ENCODE measurements around the gene RNF217. TPM values are rescaled to one million over a fixed set of nuclear protein-coding genes. Genes with fewer than 3 reads are reported as not detected.

The RNF217 gene
- total RNA-seq, 1 experiment from 2014 or later: 42.3 TPM

DNA sequence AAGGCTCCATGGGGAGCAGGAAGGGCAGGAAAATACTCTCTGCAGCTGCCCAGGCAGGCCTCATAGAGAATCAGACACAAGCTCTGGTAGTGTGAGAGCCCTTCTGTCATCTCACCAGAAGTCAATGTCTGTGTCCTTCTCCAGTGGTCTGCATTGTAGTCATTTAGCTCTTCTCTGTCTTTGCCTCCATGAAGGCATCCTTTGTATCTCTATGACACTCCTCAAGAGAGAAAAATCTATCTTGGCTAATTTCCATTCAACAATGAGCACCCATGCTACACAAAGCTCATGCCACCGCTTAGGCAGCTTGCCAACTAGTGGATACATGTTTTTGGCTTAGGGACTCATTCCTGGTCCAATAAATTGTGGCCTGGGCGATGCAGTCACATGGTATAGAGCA lies 92.1 kb downstream of the RNF217 start:
- Histone ChIP-seq H3K4me2 (no peak overlapping the region), H3K9me2 (ENCODE audit: insufficient read depth) (no peaks in the 10 kb centered on the region), H3K36me3 (ENCODE audit: low read depth) (peaks cover 6% of the 10 kb centered on the region; the same call in 1 of the 2 replicates), H3K9me3 (ENCODE audit: insufficient read depth, low read depth) (no peaks in the 10 kb centered on the region), H3F3A (ENCODE audit: insufficient read depth, low read depth) (peaks cover 2% of the 10 kb centered on the region; the same call in 1 of the 2 replicates), H3K4me3 (no peak overlapping the region), H3K27ac (no peak overlapping the region), H3K79me2 (ENCODE audit: low read depth) (no peaks in the 10 kb centered on the region), H3K27me3 (ENCODE audit: insufficient read depth, low read depth) (no peaks in the 10 kb centered on the region), H4K20me1 (ENCODE audit: insufficient read depth) (no peaks in the 10 kb centered on the region), H3K4me1 (replicated peaks; ENCODE audit: insufficient read depth) (no peaks in the 10 kb centered on the region), H2AFZ (no peak overlapping the region)
- TF ChIP-seq CTCF (conservative IDR thresholded peaks at IDR 0.05) (no peak), EZH2 (IDR thresholded peaks at IDR 0.05; ENCODE audit: low read depth) (no peak)
- CTCF ChIA-PET: no interaction called here
- no peak for DNase-seq
- POLR2A ChIA-PET (ENCODE audit: unreplicated experiment): interaction anchor here (0.6 kb wide), 1 partner anchor 87 kb away, joined by 3 read pairs; no protein-coding TSS in a partner anchor
- intact Hi-C loops (cut with micrococcal nuclease; ENCODE audit: unreplicated experiment): no loop called here
- no TSS peak for BruUV-seq (replicated peaks)

DNA sequence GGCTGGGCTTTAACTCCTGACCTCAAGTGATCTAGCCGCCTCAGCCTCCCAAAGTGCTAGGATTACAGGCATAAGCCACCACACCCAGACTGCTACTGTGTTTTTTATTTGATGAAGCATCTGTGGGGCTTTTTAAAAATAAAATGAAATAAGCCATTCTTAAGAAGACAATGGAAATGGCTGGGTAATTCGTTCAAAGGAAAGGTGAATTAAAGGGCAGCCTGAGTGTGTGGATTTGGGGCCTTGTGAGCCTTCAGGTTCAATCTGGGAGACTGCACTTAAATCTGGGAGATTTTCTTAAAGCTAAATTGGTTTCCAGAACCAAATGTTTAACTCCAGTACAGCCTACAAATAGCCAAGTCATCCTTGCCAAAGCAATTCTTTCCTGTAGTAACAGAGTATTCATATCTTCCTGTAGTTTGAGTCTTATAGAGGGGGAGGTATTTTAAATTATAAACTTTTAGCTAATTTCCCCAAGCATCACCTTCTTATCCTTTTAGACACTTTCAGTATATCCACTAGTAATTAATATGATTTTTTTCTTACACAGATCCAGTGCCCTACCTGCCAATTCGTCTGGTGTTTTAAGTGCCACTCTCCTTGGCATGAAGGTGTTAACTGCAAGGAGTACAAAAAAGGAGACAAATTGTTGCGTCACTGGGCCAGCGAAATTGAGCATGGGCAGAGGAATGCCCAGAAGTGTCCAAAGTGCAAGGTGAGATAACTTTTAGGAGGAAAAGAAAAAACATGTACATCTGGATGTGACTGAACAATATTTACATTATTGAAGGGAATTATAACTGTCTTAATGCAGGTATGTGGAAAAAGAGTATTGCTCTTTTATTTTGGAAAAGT lies 95.4 kb downstream of the RNF217 start:
- no peaks in the 10 kb centered on the region for H3K79me2 ChIP-seq (ENCODE audit: low read depth)
- H3K27ac ChIP-seq: no peak overlapping the region
- DNase-seq: peak in 1 of 2 experiments; percentile 26
- no peaks in the 10 kb centered on the region for H3K9me2 ChIP-seq (ENCODE audit: insufficient read depth)
- no peak overlapping the region for H3K4me2 ChIP-seq
- no peaks in the 10 kb centered on the region for H3K27me3 ChIP-seq (ENCODE audit: insufficient read depth, low read depth)
- peaks cover 7% of the 10 kb centered on the region; the same call in 1 of the 2 replicates for H3F3A ChIP-seq (ENCODE audit: insufficient read depth, low read depth)
- H3K9me3 ChIP-seq (ENCODE audit: insufficient read depth, low read depth): no peaks in the 10 kb centered on the region
- ChIA-PET CTCF (no interaction called here), POLR2A (ENCODE audit: unreplicated experiment) (no interaction called here)
- intact Hi-C loops (cut with micrococcal nuclease; ENCODE audit: unreplicated experiment): no loop called here
- H3K4me1 ChIP-seq (replicated peaks; ENCODE audit: insufficient read depth): no peaks in the 10 kb centered on the region
- H2AFZ ChIP-seq: no peak overlapping the region
- peaks cover 12% of the 10 kb centered on the region; the same call in 1 of the 2 replicates for H3K36me3 ChIP-seq (ENCODE audit: low read depth)
- no peak overlapping the region for H3K4me3 ChIP-seq
- H4K20me1 ChIP-seq (ENCODE audit: insufficient read depth): no peaks in the 10 kb centered on the region
- TF ChIP-seq CTCF (conservative IDR thresholded peaks at IDR 0.05) (no peak), EZH2 (IDR thresholded peaks at IDR 0.05; ENCODE audit: low read depth) (no peak)
- BruUV-seq (replicated peaks): no TSS peak

GRCh38 chr6:125058546-125058945 lies 96.3 kb downstream of the RNF217 start:
- no peak for DNase-seq
- H3K4me3 ChIP-seq: no peak overlapping the region
- H3K9me3 ChIP-seq (ENCODE audit: insufficient read depth, low read depth): no peaks in the 10 kb centered on the region
- H3K4me1 ChIP-seq (replicated peaks; ENCODE audit: insufficient read depth): no peaks in the 10 kb centered on the region
- BruUV-seq (replicated peaks): no TSS peak
- intact Hi-C loops (cut with micrococcal nuclease; ENCODE audit: unreplicated experiment): no loop called here
- H4K20me1 ChIP-seq (ENCODE audit: insufficient read depth): no peaks in the 10 kb centered on the region
- POLR2A ChIA-PET (ENCODE audit: unreplicated experiment): interaction anchor here (0.6 kb wide), 1 partner anchor 9 kb away, joined by 4 read pairs; no protein-coding TSS in a partner anchor
- H3K4me2 ChIP-seq: no peak overlapping the region
- TF ChIP-seq CTCF (conservative IDR thresholded peaks at IDR 0.05) (no peak), EZH2 (IDR thresholded peaks at IDR 0.05; ENCODE audit: low read depth) (no peak)
- H3K9me2 ChIP-seq (ENCODE audit: insufficient read depth): no peaks in the 10 kb centered on the region
- no peak overlapping the region for H2AFZ ChIP-seq
- H3F3A ChIP-seq (ENCODE audit: insufficient read depth, low read depth): peaks cover 7% of the 10 kb centered on the region; the same call in 1 of the 2 replicates
- H3K27ac ChIP-seq: no peak overlapping the region
- no peaks in the 10 kb centered on the region for H3K27me3 ChIP-seq (ENCODE audit: insufficient read depth, low read depth)
- H3K36me3 ChIP-seq (ENCODE audit: low read depth): peaks cover 13% of the 10 kb centered on the region; the same call in 1 of the 2 replicates
- CTCF ChIA-PET: no interaction called here
- H3K79me2 ChIP-seq (ENCODE audit: low read depth): no peaks in the 10 kb centered on the region

Data from PC-9 (cell line).